Mesenteric fat pad (tissue), 1 donor: ENCODE data around the gene ATG5. TPM values are rescaled to one million over a fixed set of nuclear protein-coding genes. Genes with fewer than 3 reads are reported as not detected.
"Not testable (repeated sequence)": the region's sequence is repeated elsewhere in the genome, so short reads cannot be mapped to it uniquely, and the experiment has no call there.

Experiments used
- DNase-seq: peaks from one replicate; pipeline ENCODE4 v3.0.0-alpha.2; 2020; ENCODE audit warnings: low spot score
- total RNA-seq: library from RNA; stranded (reverse); fragmentation: NEBNext Ultra II Directional; extraction: Animal tissue kit (Norgen Biotek cat#: 25700); gene quantifications from one replicate; pipeline ENCODE4 v1.2.1, GENCODE V29; 2021
- donor health status: DM: yes; HTN: yes; CAD: no.

ATG5 gene
- total RNA-seq, 1 donor from 2014 or later = 31.2 TPM

- DNase-seq = no peak
Measured at GRCh38 chr6:106159531-106159940, 166.0 kb downstream of the ATG5 start.

GRCh38 chr6:106158816-106159215 is 166.7 kb downstream of the ATG5 start:
- no peak for DNase-seq

GRCh38 chr6:106156863-106157262 is 168.7 kb downstream of the ATG5 start:
- DNase-seq = no peak

- no peak for DNase-seq
Measured at GRCh38 chr6:106156413-106156812, 169.1 kb downstream of the ATG5 start.

- DNase-seq = no peak
Measured at GRCh38 chr6:106155219-106155830, 170.2 kb downstream of the ATG5 start.

GRCh38 chr6:106154326-106154725 is 171.2 kb downstream of the ATG5 start:
- DNase-seq = no peak

- no peak for DNase-seq
Measured at GRCh38 chr6:106152952-106153351, 172.6 kb downstream of the ATG5 start.

- not testable (repeated sequence) for DNase-seq
Measured at GRCh38 chr6:106152476-106152875, 173.1 kb downstream of the ATG5 start.

GRCh38 chr6:106149472-106150069 is 176.0 kb downstream of the ATG5 start:
- no peak for DNase-seq

- no peak for DNase-seq
Measured at GRCh38 chr6:106147476-106147875, 178.1 kb downstream of the ATG5 start.

- DNase-seq = no peak
Measured at GRCh38 chr6:106146852-106147351, 178.7 kb downstream of the ATG5 start.

- no peak for DNase-seq
Measured at GRCh38 chr6:106145741-106146227, 179.8 kb downstream of the ATG5 start.

GRCh38 chr6:106145144-106145543 is 180.4 kb downstream of the ATG5 start:
- DNase-seq = no peak

- DNase-seq = no peak
Measured at GRCh38 chr6:106143665-106144064, 181.9 kb downstream of the ATG5 start.

GRCh38 chr6:106142876-106143431 is 182.6 kb downstream of the ATG5 start:
- DNase-seq = no peak

GRCh38 chr6:106141441-106142237 is 183.9 kb downstream of the ATG5 start:
- DNase-seq = no peak

- no peak for DNase-seq
Measured at GRCh38 chr6:106138151-106138550, 187.4 kb downstream of the ATG5 start.

- DNase-seq = no peak
Measured at GRCh38 chr6:106136845-106137244, 188.7 kb downstream of the ATG5 start.

- no peak for DNase-seq
Measured at GRCh38 chr6:106135911-106136571, 189.5 kb downstream of the ATG5 start.

- DNase-seq = no peak
Measured at GRCh38 chr6:106134906-106135634, 190.5 kb downstream of the ATG5 start.
